K562 (cell line): ENCODE data around the gene SLC25A34. TPM values are rescaled to one million over a fixed set of nuclear protein-coding genes. Genes with fewer than 3 reads are reported as not detected.

Source experiments
- NFIX ChIP-seq: fragments of 250-450 bp; sonication (Bioruptor Pico); IDR thresholded peaks from 2 replicates; pipeline ENCODE4 v1.4.0; 2020; ENCODE audit warnings: low read depth, mild to moderate bottlenecking, moderate library complexity
- PYGO2 ChIP-seq: fragments of 450-650 bp; IDR thresholded peaks from 2 replicates; pipeline ENCODE4 v1.6.1; 2016; ENCODE audit warnings: mild to moderate bottlenecking, missing genetic modification characterization, moderate library complexity, missing compliant biosample characterization
- RAD21 ChIP-seq, 2 experiments: fragments of 250-450 bp in 1 of 2; fragments of 450-650 bp in 1 of 2; sonication (Bioruptor Pico) in 1 of 2; formaldehyde crosslinking in 1 of 2; IDR thresholded peaks in 1 of 2; conservative IDR thresholded peaks in 1 of 2; 2 replicates each; pipeline versions ENCODE4 v1.4.0 to v1.8.0; 2020 to 2022; ENCODE audit warnings: mild to moderate bottlenecking in 2 of 2, moderate library complexity in 1 of 2
- ZNF3 ChIP-seq: fragments of 250-450 bp; sonication (Bioruptor Pico); IDR thresholded peaks from 2 replicates; pipeline ENCODE4 v1.5.0; 2021; ENCODE audit warnings: mild to moderate bottlenecking, moderate library complexity
- ZNF324 ChIP-seq: fragments of 250-450 bp; sonication (Bioruptor Pico); IDR thresholded peaks from 2 replicates; pipeline ENCODE4 v1.4.0; 2020; ENCODE audit warnings: mild to moderate bottlenecking
- polyA plus RNA-seq, 8 experiments: library from polyadenylated mRNA; depleted of rRNA in 4 of 8; stranded (reverse) in 5 of 8; unstranded in 3 of 8; fragments of >200 nt; fragmentation: Nextera tagmentation in 2 of 8; fragmentation: Illumina TruSeq in 1 of 8; extraction: Ambion mirVana in 2 of 8; extraction: Trizol in 1 of 8; gene quantifications; 2 replicates each; pipeline versions ENCODE4 v1.2.1 to v1.2.3, GENCODE V29; 2011 to 2014; ENCODE audit warnings: inconsistent platforms in 1 of 8, missing spikeins in 1 of 8
- total RNA-seq, 7 experiments: library from RNA; depleted of rRNA in 6 of 7; stranded (reverse); fragments of >200 nt in 6 of 7; fragmentation: Illumina TruSeq in 2 of 7; extraction: Trizol in 2 of 7; gene quantifications; 2 replicates each; pipeline versions ENCODE4 v1.2.1 to v1.2.3, GENCODE V29; 2011 to 2021; ENCODE audit warnings: low replicate concordance in 1 of 7
- TF ChIP-seq, protein P1 (sequence below): fragments of 450-650 bp; IDR thresholded peaks from 2 replicates; pipeline ENCODE4 v1.6.1; 2016; ENCODE audit warnings: antibody characterized with exemption
- TF ChIP-seq, protein P2 (sequence below): fragments of 150-350 bp; IDR thresholded peaks from 2 replicates; pipeline ENCODE4 v1.6.1; 2014; ENCODE audit warnings: low read depth, mild to moderate bottlenecking, low read length, borderline replicate concordance

Gene SLC25A34
- total and polyA plus RNA-seq, 9 of the 15 experiments (the other 6 are each of a cell fraction or from before 2014, with no cell fraction given) = 0.01 to 0.57 (median 0.16) TPM

DNA sequence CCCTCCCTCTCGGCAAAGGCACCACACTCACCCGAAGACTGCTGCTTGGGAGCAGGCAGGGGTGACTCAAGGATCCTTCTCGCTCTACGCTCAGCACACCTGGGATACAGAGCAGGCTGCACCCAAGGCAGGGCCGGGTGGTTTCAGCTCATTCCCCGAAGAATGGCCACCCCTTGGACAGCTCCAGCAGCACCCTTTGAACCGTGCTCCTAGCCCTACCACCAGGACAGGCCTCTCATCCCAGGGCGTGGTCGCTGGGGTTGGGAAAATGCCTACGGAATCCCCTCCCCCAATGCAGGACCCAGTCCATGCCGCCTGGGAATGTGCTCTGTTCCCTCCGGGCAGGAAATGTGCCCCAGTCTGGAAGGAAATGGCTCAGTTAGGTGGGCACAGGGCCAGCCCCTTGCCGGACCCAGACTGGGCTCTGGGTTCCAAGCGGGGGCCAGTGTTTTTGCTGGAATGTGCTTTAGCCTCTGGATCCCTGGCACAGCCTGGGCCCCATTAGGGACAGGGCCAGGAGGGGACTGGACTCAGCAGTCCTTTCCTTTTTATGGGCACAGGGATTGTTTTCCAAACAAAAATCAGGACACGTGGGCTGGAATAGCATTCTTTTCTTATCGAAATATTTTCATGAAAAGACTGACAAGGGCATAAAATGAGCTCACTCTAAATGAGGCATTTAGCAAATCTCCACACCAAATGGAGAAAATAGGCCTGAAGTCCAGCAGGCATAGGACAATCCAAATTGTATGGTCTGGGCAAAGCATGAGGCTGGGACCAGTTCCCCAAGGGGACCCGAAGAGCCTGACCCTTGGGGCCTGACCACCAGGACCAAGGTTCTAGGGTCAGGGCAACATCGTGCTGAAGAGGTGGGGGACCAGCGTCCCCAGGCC is 13.6 kb downstream of the SLC25A34 start (continued):
- TF ChIP-seq RAD21 (CRISPR knock-in tag; conservative IDR thresholded peaks at IDR 0.05 in 1 of 2, IDR thresholded peaks at IDR 0.05 in 1 of 2) = no peak
- TF ChIP-seq, protein P1, sequence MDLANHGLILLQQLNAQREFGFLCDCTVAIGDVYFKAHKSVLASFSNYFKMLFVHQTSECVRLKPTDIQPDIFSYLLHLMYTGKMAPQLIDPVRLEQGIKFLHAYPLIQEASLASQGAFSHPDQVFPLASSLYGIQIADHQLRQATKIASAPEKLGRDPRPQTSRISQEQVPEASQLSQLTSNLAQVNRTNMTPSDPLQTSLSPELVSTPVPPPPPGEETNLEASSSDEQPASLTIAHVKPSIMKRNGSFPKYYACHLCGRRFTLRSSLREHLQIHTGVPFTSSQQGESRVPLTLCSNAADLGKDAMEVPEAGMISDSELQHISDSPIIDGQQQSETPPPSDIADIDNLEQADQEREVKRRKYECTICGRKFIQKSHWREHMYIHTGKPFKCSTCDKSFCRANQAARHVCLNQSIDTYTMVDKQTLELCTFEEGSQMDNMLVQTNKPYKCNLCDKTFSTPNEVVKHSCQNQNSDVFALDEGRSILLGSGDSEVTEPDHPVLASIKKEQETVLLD = no peak
- TF ChIP-seq, protein P2, sequence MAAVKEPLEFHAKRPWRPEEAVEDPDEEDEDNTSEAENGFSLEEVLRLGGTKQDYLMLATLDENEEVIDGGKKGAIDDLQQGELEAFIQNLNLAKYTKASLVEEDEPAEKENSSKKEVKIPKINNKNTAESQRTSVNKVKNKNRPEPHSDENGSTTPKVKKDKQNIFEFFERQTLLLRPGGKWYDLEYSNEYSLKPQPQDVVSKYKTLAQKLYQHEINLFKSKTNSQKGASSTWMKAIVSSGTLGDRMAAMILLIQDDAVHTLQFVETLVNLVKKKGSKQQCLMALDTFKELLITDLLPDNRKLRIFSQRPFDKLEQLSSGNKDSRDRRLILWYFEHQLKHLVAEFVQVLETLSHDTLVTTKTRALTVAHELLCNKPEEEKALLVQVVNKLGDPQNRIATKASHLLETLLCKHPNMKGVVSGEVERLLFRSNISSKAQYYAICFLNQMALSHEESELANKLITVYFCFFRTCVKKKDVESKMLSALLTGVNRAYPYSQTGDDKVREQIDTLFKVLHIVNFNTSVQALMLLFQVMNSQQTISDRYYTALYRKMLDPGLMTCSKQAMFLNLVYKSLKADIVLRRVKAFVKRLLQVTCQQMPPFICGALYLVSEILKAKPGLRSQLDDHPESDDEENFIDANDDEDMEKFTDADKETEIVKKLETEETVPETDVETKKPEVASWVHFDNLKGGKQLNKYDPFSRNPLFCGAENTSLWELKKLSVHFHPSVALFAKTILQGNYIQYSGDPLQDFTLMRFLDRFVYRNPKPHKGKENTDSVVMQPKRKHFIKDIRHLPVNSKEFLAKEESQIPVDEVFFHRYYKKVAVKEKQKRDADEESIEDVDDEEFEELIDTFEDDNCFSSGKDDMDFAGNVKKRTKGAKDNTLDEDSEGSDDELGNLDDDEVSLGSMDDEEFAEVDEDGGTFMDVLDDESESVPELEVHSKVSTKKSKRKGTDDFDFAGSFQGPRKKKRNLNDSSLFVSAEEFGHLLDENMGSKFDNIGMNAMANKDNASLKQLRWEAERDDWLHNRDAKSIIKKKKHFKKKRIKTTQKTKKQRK = no peak
- no peak for TF ChIP-seq ZNF324 (CRISPR knock-in tag)
- TF ChIP-seq ZNF3 (CRISPR knock-in tag) = no peak
- no peak for TF ChIP-seq NFIX
- TF ChIP-seq PYGO2 (tag) = no peak
